NK-92 treated with Interleukin-12 subunit alpha and Interleukin-12 subunit beta, amount 100 ng/mL, for 24 hours (cell line): ENCODE measurements around the gene DNAH7.
A peak's percentile ranks its signal among the peaks of the same experiment; 100 is the strongest.
"Not testable (repeated sequence)": the region's sequence is repeated elsewhere in the genome, so short reads cannot be mapped to it uniquely, and the experiment has no call there.

ENCODE experiments used
- DNase-seq: peaks from one replicate; lab custom pipeline; 2025; lab: John Stamatoyannopoulos, UW

DNAH7 gene

GRCh38 chr2:196068271-196069209 lies at the start of gene DNAH7:
TSS of gene DNAH7 (minus strand) at chr2:196068837. CDS start at chr2:196068711, 126 bp downstream.
- DNase-seq = peak; percentile 69

- DNase-seq = no peak
Measured at GRCh38 chr2:196117214-196117705, 48.6 kb upstream of the DNAH7 start.

- DNase-seq = no peak
Measured at GRCh38 chr2:196113061-196113974, 44.7 kb upstream of the DNAH7 start.

DNA sequence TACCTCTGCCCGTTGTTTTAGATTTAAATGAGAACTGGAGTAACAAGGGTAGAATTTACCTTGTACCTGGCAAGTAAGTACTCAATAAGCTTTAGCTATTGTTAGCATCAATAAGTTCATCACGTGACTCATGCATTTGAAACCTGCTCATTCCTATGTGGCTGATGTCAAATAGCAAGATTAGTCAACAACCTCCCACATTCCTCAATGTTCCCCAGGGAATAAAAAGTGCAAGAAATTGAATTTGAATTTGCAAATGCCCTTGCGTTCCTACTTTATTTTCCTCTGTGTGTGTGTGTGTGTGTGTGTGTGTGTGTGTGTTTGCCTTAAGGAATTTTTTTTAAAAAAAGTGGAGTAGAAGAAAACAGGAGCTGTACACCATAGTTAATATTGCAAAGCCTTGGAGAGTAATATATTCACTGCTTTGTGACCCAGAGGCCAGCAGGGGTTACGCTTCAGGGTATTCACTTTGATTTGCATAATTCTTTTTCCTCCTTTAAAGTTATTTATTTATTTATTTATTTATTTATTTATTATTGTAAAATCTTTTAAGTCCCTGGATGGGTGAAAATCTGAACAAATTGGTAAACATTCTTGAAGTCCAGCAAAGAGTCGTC lies 43.9 kb upstream of the DNAH7 start:
- no peak for DNase-seq

- DNase-seq = no peak
Measured at GRCh38 chr2:196108604-196109003, 40.0 kb upstream of the DNAH7 start.

DNA sequence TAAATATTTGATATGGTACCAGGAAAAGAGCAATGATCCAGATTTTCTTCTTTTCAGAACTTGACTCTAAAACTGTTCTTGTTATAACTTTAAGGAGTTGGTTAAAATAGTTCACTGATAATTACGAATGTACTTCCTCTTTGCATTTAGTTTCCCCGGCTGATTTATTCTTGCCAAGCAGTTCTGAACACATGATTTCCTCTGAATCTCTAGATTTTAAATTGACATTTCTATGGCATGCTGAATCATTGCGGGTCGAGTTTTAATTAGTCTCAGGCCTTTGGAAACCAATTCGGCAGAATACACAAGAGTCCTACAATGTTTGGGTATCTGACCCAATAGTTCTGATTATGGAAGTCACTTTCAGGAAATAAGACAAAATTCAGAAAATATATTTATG lies 37.3 kb upstream of the DNAH7 start:
- DNase-seq = no peak

DNA sequence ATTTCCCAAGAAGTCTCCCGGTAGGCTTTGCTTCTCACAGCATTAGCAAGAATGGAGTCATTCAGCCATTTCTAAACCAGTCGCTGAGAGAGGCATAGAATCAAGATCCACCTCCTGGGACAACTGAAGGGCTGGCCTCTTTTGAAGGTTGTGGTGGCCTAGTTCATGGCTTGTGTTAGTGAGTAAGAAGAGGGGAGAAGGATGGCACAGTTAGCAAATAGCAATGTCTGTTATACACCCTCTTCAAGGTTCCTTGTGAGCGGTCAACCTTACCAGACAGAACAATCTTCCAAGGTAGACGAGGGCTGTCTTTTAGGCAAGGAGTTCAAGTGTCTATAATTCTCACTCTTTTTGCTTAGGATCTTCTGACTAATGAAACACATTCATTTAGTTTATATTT lies 35.4 kb upstream of the DNAH7 start:
- DNase-seq = no peak

GRCh38 chr2:196103626-196104025 lies 35.0 kb upstream of the DNAH7 start:
- DNase-seq = no peak

DNA sequence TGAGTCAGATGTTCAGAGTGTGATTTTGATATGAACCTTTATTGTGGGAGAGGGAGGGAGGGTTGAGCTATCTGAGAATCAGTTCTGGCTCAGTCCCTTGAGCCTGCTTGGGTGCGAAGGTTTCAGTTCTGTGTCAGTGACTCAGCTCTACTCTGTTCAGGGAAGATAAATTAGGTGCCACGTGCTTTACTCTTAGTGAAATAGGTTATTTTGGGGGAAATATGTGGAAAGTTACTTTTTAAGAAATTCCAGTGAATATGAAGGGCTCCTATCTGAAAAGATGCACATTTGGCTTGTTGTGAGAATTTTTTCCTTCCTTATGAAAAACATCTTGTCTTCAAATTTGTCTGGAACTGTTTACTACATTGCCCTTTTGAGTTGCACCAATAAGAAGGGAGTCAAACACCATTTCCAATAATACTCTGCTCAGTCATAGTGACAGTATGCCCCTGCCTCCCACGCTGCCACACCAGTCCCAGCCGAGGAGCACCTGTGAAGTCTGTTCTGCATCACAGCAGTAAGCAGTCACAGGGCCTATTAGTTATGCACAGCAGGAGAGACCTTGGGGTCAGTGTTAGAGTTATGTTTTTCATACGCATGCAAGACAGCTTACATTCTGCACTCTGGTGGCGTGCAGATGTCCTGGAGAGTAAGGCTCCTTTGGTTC lies 32.8 kb upstream of the DNAH7 start:
- no peak for DNase-seq

- no peak for DNase-seq
Measured at GRCh38 chr2:196099916-196100315, 31.3 kb upstream of the DNAH7 start.

DNA sequence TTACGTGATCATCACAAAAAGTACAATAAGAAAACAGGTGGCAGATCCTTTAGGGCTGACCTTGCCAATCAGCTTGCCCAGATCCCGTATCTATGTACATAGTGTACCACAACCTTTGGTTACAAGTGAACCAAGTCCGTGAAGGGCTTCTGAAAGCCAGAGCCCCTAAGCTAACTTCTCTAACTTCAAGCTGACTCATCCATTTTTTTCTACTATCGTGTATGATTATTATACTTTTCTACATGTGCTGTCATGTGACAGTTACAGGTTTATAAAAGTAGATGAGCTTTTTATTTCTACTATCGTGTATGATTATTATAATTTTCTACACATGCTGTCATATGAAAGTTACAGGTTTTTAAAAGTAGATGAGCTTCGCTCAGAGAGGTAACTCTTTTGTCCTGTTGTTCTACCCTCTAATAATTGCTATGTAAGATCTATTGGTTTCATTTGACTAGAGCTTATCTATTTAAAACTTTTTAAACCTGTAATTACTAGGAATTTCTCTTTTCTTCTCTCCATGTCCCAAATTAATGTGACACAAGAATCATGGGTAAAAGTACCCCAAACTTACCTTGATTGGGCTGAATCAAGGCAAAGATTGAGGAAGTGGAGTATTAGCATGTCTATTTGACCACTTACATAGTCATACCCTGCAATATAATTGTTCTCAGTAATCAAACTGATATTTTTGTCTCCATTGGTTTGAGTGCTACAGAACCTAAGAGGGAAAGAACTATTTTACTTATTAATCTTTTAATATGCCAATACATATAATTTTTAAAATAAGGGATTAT lies 29.4 kb upstream of the DNAH7 start:
- DNase-seq = no peak

DNA sequence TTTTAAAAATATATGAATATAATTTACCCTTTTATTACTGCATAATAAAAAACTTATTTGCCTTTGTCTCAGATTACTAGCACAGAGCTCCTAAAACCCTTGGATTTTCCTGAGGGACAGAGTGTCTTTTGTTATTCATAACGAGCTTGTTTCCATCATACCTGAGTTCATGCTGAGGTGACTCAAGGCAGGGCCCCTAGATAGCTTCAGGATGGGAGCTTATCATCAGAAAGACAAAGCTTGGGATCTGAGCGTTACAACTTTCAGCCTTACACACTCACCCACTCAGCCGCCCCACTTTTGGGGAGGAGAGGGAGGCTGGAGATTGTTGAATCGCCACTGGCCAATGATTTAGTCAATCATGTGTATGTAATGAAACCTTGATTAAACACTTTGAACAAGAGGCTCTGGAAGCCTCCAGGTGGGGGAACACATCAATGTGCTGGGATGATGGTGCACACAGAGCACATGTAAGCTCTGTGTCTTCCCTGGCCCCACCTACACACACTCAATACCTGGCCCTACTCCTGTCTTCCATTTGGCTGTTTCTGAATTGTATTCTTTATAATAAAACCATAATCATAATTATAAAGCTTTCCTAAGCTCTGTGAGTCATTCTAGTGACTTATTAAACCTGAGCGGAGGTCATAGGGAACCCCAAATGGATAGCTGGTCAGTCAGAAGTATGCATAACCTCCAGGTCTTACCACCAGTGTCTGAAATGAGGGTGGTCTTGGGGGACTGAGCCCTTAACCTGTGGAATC lies 28.5 kb upstream of the DNAH7 start:
- DNase-seq = no peak

DNA sequence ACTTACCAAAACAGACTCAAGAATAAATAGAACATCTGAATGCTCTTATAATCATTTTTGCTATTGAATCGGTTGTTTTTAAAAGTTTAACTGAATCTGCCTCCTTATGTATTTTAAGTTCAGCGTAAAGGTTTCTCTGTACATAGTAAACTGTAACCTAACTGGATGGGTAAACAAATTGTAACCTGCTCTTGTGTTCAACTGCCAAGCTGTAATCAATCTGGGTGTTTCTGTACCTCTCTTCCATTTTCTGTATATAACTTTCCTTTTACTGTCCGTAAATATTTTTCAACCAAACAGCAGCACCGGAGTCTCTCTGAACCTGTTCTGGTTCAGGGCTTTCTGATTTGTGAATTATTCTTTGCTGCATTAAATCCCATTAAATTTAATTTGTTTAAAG lies 27.6 kb upstream of the DNAH7 start:
- DNase-seq = no peak

DNA sequence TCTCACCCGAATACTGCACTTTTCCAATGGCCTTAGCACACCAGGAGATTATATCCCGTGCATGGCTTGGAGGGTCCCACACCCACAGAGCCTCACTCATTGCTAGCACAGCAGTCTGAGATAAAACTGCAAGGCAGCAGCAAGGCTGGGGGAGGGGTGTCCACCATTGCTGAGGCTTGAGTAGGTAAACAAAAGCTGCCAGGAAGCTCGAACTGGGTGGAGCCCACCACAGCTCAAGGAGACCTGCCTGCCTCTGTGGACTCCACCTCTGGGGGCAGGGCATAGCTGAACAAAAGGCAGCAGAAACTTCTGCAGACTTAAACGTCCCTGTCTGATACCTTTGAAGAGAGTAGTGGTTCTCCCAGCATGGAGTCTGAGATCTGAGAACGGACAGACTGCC lies 20.8 kb upstream of the DNAH7 start:
- not testable (repeated sequence) for DNase-seq

GRCh38 chr2:196088203-196088602 lies 19.6 kb upstream of the DNAH7 start:
- DNase-seq = no peak

DNA sequence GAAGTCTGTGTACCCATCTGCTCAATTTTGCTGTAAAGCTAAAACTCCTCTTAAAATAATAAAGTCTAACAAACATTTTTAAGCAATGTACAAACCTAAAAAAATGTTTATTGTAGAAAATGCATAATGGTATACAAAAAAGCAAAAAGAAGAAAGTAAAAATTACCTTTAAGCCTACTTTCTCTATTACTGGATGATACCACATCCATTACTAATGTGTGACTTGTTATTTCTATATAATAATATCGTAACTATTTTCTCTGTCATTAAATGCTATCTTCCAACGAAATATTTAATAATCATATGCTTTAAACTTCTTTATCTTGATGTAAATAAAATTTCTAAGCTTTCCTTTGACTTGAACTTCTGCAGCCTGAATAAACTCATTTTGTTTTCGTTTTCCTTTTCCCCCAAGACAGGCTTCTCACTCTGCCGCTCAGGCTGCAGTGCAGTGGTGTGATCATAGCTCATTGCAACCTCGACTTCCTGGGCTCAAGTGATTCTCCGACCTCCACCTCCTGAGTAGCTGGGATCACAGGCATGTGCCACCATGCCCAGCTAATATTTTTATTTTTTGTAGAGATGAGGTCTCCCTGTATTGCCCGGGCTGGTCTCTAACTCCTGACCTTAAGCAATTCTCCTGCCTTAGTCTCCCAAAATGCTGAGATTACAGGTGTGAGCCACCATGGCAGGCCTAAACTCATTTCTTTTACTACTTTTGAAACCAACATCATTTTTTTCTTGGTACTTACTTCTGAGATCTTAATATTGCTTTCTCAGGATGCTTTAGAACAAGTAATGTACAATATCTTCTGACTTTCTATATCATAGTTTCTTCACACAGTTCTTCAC lies 18.1 kb upstream of the DNAH7 start:
- peak; percentile 14 for DNase-seq

DNA sequence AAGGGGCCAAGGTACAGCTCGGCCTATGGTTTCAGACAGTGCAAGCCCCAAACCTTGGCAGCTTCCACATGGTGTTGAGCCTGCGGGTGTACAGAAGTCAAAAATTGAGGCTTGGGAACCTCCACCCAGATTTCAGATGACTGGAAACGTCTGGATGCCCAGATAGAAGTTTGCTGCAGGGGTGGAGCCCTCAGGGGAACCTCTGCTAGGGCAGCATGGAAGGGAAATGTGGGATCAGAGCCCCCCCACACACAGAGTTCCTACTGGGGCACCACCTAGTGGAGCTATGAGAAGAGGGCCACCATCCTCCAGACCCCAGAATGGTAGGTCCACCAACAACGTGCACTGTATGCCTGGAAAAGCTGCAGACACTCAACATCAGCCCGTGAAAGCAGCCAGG lies 15.0 kb upstream of the DNAH7 start:
- DNase-seq = no peak

GRCh38 chr2:196080526-196080925 lies 11.9 kb upstream of the DNAH7 start:
- no peak for DNase-seq

DNA sequence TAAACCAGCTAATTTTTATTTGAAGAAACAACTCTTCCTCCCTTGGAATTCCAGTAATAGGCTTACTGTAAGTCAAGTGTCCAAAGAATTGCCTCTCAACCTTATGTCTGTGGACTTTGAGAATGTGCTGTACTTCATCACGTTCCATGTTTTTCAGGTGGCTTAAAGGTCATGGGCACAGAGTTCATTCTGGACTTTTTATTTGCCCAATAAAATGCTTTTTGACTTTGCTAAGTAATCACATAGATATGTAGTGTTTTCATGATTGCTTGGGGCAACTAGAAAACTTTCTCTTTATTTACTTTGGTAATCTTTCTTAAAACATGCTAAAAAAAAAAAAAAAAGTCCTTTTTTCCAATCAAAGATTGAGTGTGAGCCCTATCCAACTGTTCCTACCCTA lies 10.4 kb upstream of the DNAH7 start:
- no peak for DNase-seq
